HepG2 (cell line): Measurements from ENCODE around the gene USB1. TPM values are rescaled to one million over a fixed set of nuclear protein-coding genes. Genes with fewer than 3 reads are reported as not detected.

Experiments used
- ATF6 ChIP-seq: sonication (generic); formaldehyde crosslinking; conservative IDR thresholded peaks from 2 replicates; pipeline ENCODE4 v1.4.0; 2020; ENCODE audit warnings: missing genetic modification reagents
- HDAC2 ChIP-seq: sonication (generic); formaldehyde crosslinking; IDR thresholded peaks from 2 replicates; pipeline ENCODE4 v1.4.0; 2020; ENCODE audit warnings: missing genetic modification reagents
- HINFP ChIP-seq: sonication (generic); formaldehyde crosslinking; IDR thresholded peaks from 2 replicates; pipeline ENCODE4 v1.4.0; 2020; ENCODE audit warnings: low read depth, mild to moderate bottlenecking, missing genetic modification reagents
- HNRNPLL ChIP-seq: fragments of 200-400 bp; formaldehyde crosslinking; IDR thresholded peaks from 2 replicates; pipeline ENCODE4 v1.6.1; 2017; ENCODE audit warnings: mild to moderate bottlenecking, low read depth, low read length; ENCODE audit not compliant: poor library complexity, severe bottlenecking
- NR0B2 ChIP-seq: sonication (generic); formaldehyde crosslinking; IDR thresholded peaks from 2 replicates; pipeline ENCODE4 v1.4.0; 2020; ENCODE audit warnings: mild to moderate bottlenecking, missing genetic modification reagents
- NRL ChIP-seq: sonication (generic); formaldehyde crosslinking; IDR thresholded peaks from 2 replicates; pipeline ENCODE4 v1.5.0; 2020; ENCODE audit warnings: missing genetic modification reagents, mild to moderate bottlenecking, moderate library complexity, borderline replicate concordance
- WIZ ChIP-seq: sonication (generic); formaldehyde crosslinking; IDR thresholded peaks from 2 replicates; pipeline ENCODE4 v1.5.1; 2020; ENCODE audit warnings: mild to moderate bottlenecking, missing genetic modification reagents
- ZFX ChIP-seq: sonication (generic); formaldehyde crosslinking; IDR thresholded peaks from 2 replicates; pipeline ENCODE4 v1.4.0; 2020; ENCODE audit warnings: mild to moderate bottlenecking, low read depth, missing genetic modification reagents, moderate library complexity
- ZMYM2 ChIP-seq: sonication (generic); formaldehyde crosslinking; IDR thresholded peaks from 2 replicates; pipeline ENCODE4 v1.8.0; 2022; ENCODE audit warnings: mild to moderate bottlenecking, missing genetic modification reagents
- ZNF20 ChIP-seq: sonication (generic); formaldehyde crosslinking; IDR thresholded peaks from 2 replicates; pipeline ENCODE4 v1.4.0; 2020; ENCODE audit warnings: mild to moderate bottlenecking, moderate library complexity, missing genetic modification reagents
- ZNF660 ChIP-seq: sonication (generic); formaldehyde crosslinking; IDR thresholded peaks from 2 replicates; pipeline ENCODE4 v1.5.1; 2020; ENCODE audit warnings: mild to moderate bottlenecking, low read depth, missing genetic modification reagents, borderline replicate concordance
- ZNF670 ChIP-seq: sonication (generic); formaldehyde crosslinking; IDR thresholded peaks from 2 replicates; pipeline ENCODE4 v1.8.0; 2022; ENCODE audit warnings: mild to moderate bottlenecking, missing genetic modification reagents, borderline replicate concordance
- polyA plus RNA-seq, 8 experiments: library from polyadenylated mRNA; depleted of rRNA in 3 of 8; stranded (reverse) in 7 of 8; unstranded in 1 of 8; fragments of >200 nt; fragmentation: Illumina TruSeq in 4 of 8; extraction: Trizol in 4 of 8; gene quantifications; 2 replicates each; pipeline versions ENCODE4 v1.2.1 to v1.2.3, GENCODE V29; 2011 to 2016; ENCODE audit warnings: low read depth in 4 of 8, missing spikeins in 1 of 8, mixed read lengths in 1 of 8; ENCODE audit not compliant: insufficient read depth in 1 of 8
- total RNA-seq, 5 experiments: library from RNA; depleted of rRNA; stranded (reverse); fragments of >200 nt; fragmentation: Illumina TruSeq; extraction: Trizol; gene quantifications; 2 replicates each; pipeline ENCODE4 v1.2.3, GENCODE V29; 2016; ENCODE audit warnings: low read depth in 1 of 5

Gene USB1
- total and polyA plus RNA-seq, 2 of the 13 experiments (the other 11 are each of a cell fraction or from before 2014, with no cell fraction given): 16.7 to 65.4 TPM

- no peak for TF ChIP-seq ZNF660
- TF ChIP-seq ATF6 (CRISPR knock-in tag): no peak
- TF ChIP-seq NRL: 0 out of 2 replicates have a peak, but pooled peaks have one; percentile 40
- TF ChIP-seq HDAC2 (CRISPR knock-in tag): no peak
- no peak for TF ChIP-seq HINFP (CRISPR knock-in tag)
- no peak for TF ChIP-seq ZNF670 (CRISPR knock-in tag)
- no peak for TF ChIP-seq ZNF20 (CRISPR knock-in tag)
- TF ChIP-seq ZFX (CRISPR knock-in tag): peak; percentile 57; the same call in 1 of the 2 replicates
- TF ChIP-seq ZMYM2 (CRISPR knock-in tag): no peak
- no peak for TF ChIP-seq NR0B2
- TF ChIP-seq HNRNPLL: no peak
- TF ChIP-seq WIZ (CRISPR knock-in tag): no peak
These were observed 43.4 kb upstream of the USB1 start (continued) for GRCh38 chr16:57957673-57958392.
